ENCODE measurements around the gene IL17B.

IL17B gene

GRCh38 chr5:149410071-149410470, 31.0 kb upstream of the IL17B start:
- Mint-ChIP-seq H3K27me3 (peaks cover 45% of the 10 kb centered on the region), H3K9me3 (no peaks in the 10 kb centered on the region), H3K27ac (no peak overlapping the region), H3K36me3 (no peaks in the 10 kb centered on the region), H3K4me3 (no peak overlapping the region), H3K4me1 (no peaks in the 10 kb centered on the region)
- DNase-seq: no peak
- CTCF ChIA-PET: interaction anchor here (0.8 to 1.3 kb wide), 2 partner anchors 24 to 42 kb away, joined by 4 to 5 read pairs; no protein-coding TSS in a partner anchor

- DNase-seq: no peak
- no peak overlapping the region for H3K27ac Mint-ChIP-seq
- no peaks in the 10 kb centered on the region for H3K4me1 Mint-ChIP-seq
- no peaks in the 10 kb centered on the region for H3K36me3 Mint-ChIP-seq
- peaks cover 45% of the 10 kb centered on the region for H3K27me3 Mint-ChIP-seq
- H3K4me3 Mint-ChIP-seq: no peak overlapping the region
- no peaks in the 10 kb centered on the region for H3K9me3 Mint-ChIP-seq
- CTCF ChIA-PET: interaction anchor here (0.8 kb wide), 1 partner anchor 25 kb away, joined by 5 read pairs; no protein-coding TSS in a partner anchor
Measured at GRCh38 chr5:149409268-149409948, 30.3 kb upstream of the IL17B start.

- CTCF ChIA-PET: interaction anchor here (1.4 kb wide), 1 partner anchor 37 kb away, joined by 3 read pairs; no protein-coding TSS in a partner anchor
- H3K4me3 Mint-ChIP-seq: no peak overlapping the region
Measured at GRCh38 chr5:149408252-149409099, 29.4 kb upstream of the IL17B start.

GRCh38 chr5:149407323-149408251, 28.5 kb upstream of the IL17B start:
- no peak for DNase-seq
- no peaks in the 10 kb centered on the region for H3K36me3 Mint-ChIP-seq
- no peaks in the 10 kb centered on the region for H3K4me1 Mint-ChIP-seq

More at GRCh38 chr5:149408252-149409099, 29.4 kb upstream of the IL17B start:
- Mint-ChIP-seq H3K27me3 (peaks cover 48% of the 10 kb centered on the region), H3K4me1 (no peaks in the 10 kb centered on the region), H3K36me3 (no peaks in the 10 kb centered on the region), H3K9me3 (no peaks in the 10 kb centered on the region), H3K27ac (no peak overlapping the region)
- no peak for DNase-seq

GRCh38 chr5:149406979-149407306, 27.9 kb upstream of the IL17B start:
- DNase-seq: no peak
- peaks cover 54% of the 10 kb centered on the region for H3K27me3 Mint-ChIP-seq
- H3K9me3 Mint-ChIP-seq: no peaks in the 10 kb centered on the region
- no peak overlapping the region for H3K27ac Mint-ChIP-seq
- no peaks in the 10 kb centered on the region for H3K36me3 Mint-ChIP-seq
- CTCF ChIA-PET: no interaction called here
- no peaks in the 10 kb centered on the region for H3K4me1 Mint-ChIP-seq
- no peak overlapping the region for H3K4me3 Mint-ChIP-seq

More at GRCh38 chr5:149407323-149408251, 28.5 kb upstream of the IL17B start:
- Mint-ChIP-seq H3K27me3 (peaks cover 50% of the 10 kb centered on the region), H3K4me3 (no peak overlapping the region), H3K27ac (no peak overlapping the region), H3K9me3 (no peaks in the 10 kb centered on the region)
- CTCF ChIA-PET: interaction anchor here (1.4 kb wide), 1 partner anchor 36 kb away, joined by 3 read pairs; no protein-coding TSS in a partner anchor

GRCh38 chr5:149406203-149406978, 27.3 kb upstream of the IL17B start:
- H3K4me3 Mint-ChIP-seq: no peak overlapping the region
- no peak overlapping the region for H3K27ac Mint-ChIP-seq
- no peaks in the 10 kb centered on the region for H3K9me3 Mint-ChIP-seq
- no peaks in the 10 kb centered on the region for H3K36me3 Mint-ChIP-seq
- no peak for DNase-seq
- H3K27me3 Mint-ChIP-seq: peaks cover 56% of the 10 kb centered on the region
- CTCF ChIA-PET: interaction anchor here (1.0 to 1.2 kb wide), 2 partner anchors 25 to 37 kb away, joined by 3 to 4 read pairs; no protein-coding TSS in a partner anchor
- no peaks in the 10 kb centered on the region for H3K4me1 Mint-ChIP-seq

GRCh38 chr5:149405550-149406202, 26.6 kb upstream of the IL17B start:
- CTCF ChIA-PET: interaction anchor here (1.0 to 1.2 kb wide), 2 partner anchors 24 to 37 kb away, joined by 3 to 4 read pairs; no protein-coding TSS in a partner anchor
- DNase-seq: no peak
- Mint-ChIP-seq H3K9me3 (no peaks in the 10 kb centered on the region), H3K4me3 (no peak overlapping the region), H3K36me3 (no peaks in the 10 kb centered on the region), H3K27ac (no peak overlapping the region), H3K27me3 (peaks cover 59% of the 10 kb centered on the region), H3K4me1 (no peaks in the 10 kb centered on the region)

GRCh38 chr5:149404746-149405549, 25.9 kb upstream of the IL17B start:
- Mint-ChIP-seq H3K4me3 (no peak overlapping the region), H3K4me1 (no peaks in the 10 kb centered on the region), H3K9me3 (no peaks in the 10 kb centered on the region), H3K27me3 (peaks cover 56% of the 10 kb centered on the region), H3K36me3 (no peaks in the 10 kb centered on the region), H3K27ac (no peak overlapping the region)
- DNase-seq: no peak
- CTCF ChIA-PET: interaction anchor here (1.0 kb wide), 1 partner anchor 24 kb away, joined by 4 read pairs; no protein-coding TSS in a partner anchor

- no peak for DNase-seq
- Mint-ChIP-seq H3K27ac (no peak overlapping the region), H3K4me1 (no peaks in the 10 kb centered on the region), H3K27me3 (peaks cover 47% of the 10 kb centered on the region), H3K4me3 (no peak overlapping the region), H3K36me3 (no peaks in the 10 kb centered on the region), H3K9me3 (no peaks in the 10 kb centered on the region)
- CTCF ChIA-PET: no interaction called here
Measured at GRCh38 chr5:149403923-149404745, 25.0 kb upstream of the IL17B start.

- H3K27me3 Mint-ChIP-seq: peaks cover 31% of the 10 kb centered on the region
- CTCF ChIA-PET: no interaction called here
- no peak overlapping the region for H3K27ac Mint-ChIP-seq
- H3K4me3 Mint-ChIP-seq: no peak overlapping the region
- no peaks in the 10 kb centered on the region for H3K36me3 Mint-ChIP-seq
- DNase-seq: no peak
- H3K9me3 Mint-ChIP-seq: no peaks in the 10 kb centered on the region
- H3K4me1 Mint-ChIP-seq: no peaks in the 10 kb centered on the region
Measured at GRCh38 chr5:149402291-149402690, 23.2 kb upstream of the IL17B start.

GRCh38 chr5:149401051-149401450, 22.0 kb upstream of the IL17B start:
- no peak for DNase-seq
- Mint-ChIP-seq H3K9me3 (no peaks in the 10 kb centered on the region), H3K4me1 (no peaks in the 10 kb centered on the region), H3K27ac (no peak overlapping the region), H3K36me3 (no peaks in the 10 kb centered on the region), H3K27me3 (peaks cover 27% of the 10 kb centered on the region), H3K4me3 (no peak overlapping the region)
- CTCF ChIA-PET: interaction anchor here (0.8 to 1.5 kb wide), 6 partner anchors 10 to 34 kb away, joined by 3 to 5 read pairs (median 3); no protein-coding TSS in a partner anchor

All from activated naive CD4-positive, alpha-beta T cell treated with anti-CD3 and anti-CD28 coated beads, Interleukin-2, amount 10 ng/mL, durations not matched to agents 7 days and 5 days (primary cell).